Daoy (cell line): Measurements from ENCODE around the gene TNFRSF1B. TPM values are rescaled to one million over a fixed set of nuclear protein-coding genes. Genes with fewer than 3 reads are reported as not detected.

ENCODE experiments used
- DNase-seq: peaks from one replicate; pipeline ENCODE4 v3.0.0-alpha.2; 2015; ENCODE audit warnings: low read depth
- total RNA-seq: library from RNA; depleted of rRNA; stranded (reverse); fragments of >200 nt; shearing (Covaris generic); gene quantifications from 2 replicates; pipeline ENCODE4 v1.2.3, GENCODE V29; 2014

Gene TNFRSF1B
- total RNA-seq, 1 experiment from 2014 or later, result 3.7 TPM

DNA sequence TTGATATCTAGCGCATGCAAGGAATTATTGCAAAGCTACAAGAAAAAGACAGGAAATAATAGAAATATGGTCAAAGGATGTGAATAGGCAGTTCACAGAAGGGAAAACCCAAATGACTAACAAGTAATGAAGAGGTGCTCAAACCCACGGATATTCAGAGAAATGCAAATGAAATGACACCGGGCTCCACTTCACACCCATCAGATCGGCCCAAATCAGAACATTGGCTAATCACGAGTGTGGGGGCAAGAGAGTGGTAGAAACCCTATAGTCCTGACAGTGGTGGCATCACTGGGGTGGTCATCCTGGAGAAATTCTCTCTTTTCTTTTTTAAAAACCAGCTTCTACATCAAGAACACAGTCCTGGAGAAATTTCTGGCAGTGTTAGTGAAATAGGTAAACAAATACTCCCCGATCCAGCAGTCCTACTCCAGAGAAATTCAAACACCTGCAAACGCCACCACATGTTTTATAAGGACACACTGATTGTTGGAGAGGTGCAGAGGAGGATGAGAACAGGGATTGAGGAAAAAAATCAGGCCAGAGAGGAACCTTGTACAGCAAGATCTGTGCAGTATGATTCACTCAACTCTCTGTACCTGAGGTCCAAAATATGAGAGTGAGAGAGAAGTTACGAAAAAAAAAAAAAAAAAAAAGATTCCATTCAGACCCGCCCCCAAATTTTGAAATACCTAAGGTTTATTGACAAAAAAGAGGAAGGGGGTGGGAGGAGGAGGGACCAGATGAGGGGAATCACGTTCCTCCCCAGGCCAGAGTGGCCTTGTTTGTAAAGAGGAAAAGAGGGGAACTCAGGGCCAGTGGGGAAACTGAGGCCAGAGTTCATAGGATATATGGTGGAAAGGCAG is 9.2 kb upstream of the TNFRSF1B start:
- no peak for DNase-seq

DNA sequence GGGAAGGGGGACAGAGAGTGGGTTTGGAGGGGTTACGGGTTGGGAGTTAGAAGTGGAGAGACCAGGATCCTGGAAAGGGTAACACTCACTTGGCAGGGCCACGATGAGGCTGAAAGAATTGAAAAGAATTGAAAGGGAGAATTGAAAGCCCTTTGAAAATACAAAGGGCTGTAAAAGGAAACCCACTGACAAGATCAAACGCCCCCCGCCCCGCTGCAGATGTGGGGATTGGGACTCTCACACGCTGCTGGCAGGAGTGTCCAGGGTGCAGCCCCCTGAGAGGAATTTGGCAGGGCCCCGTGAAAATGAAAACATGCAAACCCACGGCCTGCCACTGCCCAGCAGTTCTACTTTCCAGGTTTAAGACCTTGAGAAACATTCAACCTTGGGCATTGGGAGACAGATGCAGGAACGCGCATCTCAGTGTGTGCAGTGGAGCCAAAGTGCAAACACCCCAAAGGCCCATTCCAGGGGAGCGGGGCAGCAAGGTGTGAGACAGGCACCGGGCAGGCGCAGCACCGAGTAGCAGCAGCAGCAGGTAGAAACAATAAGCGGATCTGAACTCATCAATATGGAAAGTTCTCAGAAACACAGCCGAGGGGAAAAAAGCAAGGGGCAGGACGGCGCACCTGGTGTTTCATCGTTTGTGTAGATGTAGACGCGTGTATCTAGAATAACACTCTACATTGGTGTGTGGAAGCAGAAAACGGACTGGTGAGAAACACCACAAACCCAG is 8.3 kb upstream of the TNFRSF1B start:
- DNase-seq, result no peak

DNA sequence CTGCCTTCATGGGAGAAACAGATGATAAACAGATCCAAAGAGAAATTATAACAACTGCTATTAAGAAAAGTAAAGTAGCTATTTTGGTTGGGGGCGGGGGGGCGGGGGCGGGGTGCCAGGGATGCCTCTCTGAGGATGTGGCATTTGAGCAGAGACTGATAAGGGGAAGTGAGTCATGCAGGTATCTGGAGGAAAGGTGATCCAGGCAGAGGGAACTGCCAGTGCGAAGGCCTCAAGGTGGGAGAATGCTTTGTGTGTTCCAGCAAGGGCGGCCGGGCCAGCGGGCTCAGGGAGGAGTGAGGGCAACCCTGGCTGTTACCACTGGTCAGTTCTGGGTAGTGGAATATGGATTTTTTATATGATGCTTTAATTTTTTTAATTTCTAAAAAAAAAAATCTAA is 7.0 kb upstream of the TNFRSF1B start:
- DNase-seq, result no peak

DNA sequence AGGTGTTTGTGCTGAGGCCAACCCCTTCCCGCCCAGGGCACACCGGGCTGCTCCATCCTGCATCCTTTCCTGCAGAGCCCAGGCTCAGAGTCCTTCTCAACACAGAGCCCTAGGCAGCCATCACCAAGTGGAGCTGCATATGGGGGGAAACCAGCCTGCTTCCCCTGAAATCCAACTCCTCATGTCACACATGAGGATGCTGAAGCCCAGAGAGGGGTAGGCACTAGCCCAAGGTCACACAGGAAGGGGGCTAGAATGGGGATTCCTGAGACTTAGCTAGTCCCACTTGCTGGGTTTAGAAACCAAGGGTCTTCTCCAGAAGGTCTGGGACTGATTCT is 5.5 kb upstream of the TNFRSF1B start:
- no peak for DNase-seq

- peak; percentile 97 for DNase-seq
Measured at GRCh38 chr1:12161662-12162458, 4.9 kb upstream of the TNFRSF1B start.

DNA sequence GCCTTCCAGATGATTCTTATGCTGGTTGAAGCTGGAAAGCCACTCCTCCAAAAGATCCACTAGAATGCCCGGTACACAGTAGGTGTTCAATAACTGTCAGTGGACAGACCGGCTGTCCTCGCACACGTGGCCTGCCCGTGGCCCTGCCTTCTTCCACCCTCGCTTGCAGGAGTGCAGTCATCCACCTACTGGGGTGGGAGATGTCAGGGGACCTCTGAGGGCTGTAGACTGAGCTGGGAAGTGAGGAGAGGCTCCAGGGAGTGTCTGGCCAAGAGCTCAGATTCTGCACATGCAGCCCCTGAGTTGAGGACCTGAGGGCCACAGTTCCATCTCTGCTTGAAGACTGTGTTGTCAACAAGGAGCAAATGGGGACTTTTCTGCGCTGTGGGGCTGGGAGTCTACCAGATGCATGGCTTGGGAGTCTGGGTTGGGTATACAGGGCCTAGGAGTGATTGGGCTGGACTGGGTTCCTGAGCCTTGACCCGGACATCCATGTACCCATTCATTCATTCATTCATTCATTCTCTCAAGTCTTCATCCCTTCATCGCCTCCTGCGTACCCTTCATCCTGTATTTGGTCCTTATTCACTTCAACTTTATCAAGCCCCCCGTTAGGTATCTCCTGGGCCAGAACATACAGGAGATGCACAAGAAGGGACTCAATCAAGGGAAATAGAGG is 4.2 kb upstream of the TNFRSF1B start:
- no peak for DNase-seq

DNA sequence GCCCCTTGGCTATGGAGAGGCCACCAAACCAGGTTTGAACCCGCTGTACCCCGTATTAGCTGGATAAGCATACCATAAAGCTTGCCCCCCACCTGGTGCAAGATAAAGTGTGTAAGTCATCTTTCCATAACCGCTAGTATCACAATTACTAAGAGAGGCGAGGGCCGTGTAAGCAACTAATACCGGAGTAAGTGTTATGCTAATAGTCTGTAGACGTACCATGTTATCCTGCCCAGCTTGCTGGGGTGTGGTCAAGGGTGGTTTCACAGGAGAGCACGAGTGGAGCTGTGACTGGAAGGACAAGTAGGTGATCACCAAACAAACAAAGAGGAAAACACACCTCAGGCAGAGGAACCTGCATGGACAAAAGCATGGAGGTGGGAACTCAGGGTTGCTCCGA is 3.6 kb upstream of the TNFRSF1B start:
- DNase-seq, result no peak

DNA sequence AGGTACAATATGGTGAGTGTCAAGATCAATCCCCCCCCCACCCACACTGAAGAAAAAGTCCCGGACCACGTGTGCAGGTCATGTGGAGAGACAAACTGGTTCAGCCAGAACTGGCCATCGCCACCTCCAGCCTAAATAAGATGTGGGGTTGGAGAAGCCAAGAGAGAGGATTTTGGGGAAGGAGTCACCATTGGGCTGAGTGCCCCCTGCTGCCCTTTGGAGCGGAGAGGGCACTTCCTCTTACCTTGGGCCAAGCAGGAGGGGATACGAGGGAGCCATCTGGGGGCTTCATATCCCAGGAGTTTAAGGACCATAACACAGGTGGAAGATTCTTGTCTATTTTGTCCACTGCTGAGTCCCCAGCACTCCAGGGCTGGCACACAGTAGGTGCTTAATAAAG is 2.6 kb upstream of the TNFRSF1B start:
- no peak for DNase-seq

- no peak for DNase-seq
Measured at GRCh38 chr1:12165342-12165741, 1.4 kb upstream of the TNFRSF1B start.

- no peak for DNase-seq
Measured at GRCh38 chr1:12167493-12168429, 970 bp downstream of the TNFRSF1B start.

DNA sequence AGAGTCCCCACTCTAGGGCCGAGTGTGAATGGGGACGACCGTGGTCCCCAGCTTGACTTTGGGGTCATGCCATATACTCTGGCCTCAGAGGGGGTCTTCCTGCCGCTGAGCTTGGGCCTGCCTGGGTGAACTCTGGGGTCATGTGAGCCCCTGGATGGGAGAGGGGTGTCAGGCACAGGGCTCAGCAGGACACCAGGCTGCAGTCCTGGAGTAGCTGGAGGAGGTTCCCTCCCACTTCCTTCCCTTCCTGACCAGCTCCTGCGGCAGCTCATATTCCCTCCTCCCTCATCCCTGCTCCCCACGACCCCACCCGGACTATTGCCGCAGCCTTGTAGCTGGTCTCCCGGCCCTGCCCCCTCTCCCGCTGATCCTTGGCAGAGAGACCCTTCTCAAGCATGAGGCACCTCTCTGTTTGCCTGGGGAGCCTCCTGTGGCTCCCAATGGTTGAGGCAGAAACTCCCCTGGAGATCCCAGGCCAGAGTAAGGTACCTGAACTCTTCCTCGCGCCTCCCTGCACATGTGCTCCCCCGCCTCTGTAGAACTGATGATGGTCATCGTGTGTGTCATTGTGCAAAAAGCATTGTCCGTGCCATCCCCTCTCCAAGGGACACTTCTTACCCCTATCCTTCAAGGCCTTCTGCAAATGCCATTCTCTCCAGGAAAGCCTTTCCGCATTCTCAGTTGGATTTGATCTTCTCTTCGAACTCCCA is 1.8 kb downstream of the TNFRSF1B start:
- DNase-seq, result no peak

DNA sequence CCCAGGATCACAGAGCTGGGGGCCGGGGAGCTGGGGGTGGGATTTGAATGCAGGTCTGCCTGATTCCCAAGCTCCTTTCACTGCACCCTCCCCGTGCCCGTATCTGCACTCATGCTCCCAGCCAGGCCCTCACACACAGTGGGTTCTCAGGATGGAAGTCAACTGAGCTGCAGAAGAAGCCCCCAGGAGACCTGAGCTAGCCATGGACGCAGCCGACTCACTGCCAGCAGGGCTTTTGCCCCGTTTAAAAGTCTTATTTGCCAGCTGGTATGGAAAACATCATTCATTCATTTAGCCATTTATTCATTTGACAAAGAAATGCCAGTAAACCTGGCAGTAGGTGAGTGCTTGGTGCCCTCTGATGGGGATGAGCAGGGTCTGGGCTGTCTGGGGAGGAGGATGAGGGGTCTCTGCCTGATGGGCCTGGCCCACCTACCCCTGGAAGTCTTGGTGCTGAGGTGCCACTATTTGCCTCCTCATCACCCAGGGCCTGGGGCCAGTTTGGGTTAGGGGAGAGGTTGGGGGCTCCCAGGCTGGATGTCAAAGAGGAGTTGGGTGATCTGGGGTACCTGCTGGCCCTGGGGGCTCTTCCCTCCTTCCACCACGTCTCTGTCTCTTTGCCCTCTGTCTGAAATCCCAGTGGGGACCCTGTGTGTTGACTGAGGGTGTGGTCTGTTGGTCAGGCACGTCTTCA is 2.8 kb downstream of the TNFRSF1B start:
- DNase-seq, result no peak

DNA sequence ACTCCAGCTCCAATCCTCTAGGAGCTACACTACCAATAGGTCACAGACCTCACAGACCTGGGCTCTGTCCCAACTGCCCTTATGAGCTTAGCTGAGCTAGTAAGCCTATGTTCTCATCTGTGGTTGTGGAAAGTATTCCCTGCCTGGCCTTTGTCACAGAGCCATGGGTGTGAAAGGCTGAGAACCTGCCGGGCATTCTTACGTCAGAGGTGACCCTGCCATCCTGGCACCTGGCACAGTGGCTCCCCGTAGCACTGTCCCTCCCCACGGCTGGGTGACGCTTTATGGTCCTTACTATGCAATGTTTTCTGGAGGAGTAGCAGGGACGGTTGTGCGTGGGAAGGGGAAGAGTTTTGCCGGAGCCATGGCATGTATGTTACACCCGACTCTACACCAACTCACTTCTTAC is 3.5 kb downstream of the TNFRSF1B start:
- no peak for DNase-seq

DNA sequence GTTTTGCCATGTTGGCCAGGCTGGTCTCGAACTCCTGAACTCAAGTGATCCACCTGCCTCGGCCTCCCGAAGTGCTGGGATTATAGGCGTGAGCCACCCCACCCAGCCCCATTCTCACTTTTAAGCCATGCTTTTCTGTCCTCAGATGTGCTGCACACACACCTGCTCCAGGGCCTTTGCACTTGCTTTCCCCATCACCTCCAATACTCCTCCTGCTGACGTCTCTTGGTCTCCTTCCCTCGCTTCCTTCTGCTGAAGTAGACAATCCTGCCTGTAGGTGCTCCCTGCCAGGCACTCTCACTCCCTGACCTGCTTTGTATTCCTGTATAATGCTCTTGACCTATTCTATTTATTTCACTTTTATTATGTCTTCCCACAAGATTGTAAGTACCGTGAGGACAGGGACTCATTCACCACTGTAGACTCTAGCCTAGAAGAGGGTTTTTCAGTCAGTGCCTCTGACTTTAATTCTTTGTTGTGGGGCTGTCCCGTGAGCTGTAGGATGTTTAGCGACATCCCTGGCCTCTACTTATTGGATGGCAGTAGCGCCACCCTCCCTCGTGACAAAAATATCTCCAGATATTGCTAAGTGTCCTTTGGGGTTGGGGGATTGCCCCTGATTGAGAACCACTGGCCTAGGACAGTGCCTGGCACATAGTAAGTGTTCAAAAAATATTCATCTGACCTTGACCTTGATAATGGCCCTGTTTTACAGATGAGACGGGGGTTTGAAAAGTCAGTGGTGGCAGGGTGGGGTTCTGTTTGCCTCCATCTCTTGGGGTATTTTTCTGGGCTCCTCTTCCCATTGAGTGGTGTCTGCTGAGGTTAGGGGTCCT is 4.6 kb downstream of the TNFRSF1B start:
- no peak for DNase-seq

DNA sequence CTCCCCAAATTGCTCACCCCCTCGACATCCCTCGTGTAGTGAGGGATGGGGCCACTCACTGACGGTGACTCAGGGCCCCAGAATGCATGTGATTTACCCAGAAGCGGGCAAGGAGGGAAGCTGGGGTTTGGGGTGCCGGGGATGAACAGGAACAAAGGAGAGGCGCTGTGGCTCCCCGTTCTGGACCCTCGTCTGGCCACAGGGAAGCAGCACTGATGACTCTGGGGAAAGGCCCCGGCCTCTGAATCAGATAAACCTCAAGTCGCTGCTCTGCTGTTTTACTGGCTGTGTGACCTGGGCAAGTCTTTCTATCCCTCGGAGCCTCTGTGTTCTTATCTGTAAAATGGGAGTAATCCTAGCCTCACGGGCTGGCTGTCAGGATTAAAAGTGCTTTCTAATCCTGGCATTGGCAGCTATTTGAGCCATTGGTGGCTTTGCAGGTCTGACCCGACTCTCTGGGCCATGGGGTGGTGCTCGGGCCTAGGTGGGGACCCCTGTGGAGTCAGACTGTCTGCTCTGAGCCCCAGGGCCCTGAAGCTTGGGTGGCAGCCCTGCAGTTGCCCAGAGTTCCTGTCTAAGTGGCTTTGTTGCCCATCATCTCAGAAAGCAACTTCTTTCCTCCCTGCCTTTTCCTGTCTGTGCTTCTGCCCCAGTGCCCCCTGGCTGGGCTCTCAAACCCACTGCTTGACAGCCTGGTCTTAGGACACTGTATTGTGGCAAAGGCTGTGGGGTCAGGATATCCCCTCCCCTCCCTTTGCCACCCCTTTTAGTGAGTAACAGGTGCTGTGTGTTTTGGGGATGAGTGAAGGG is 5.5 kb downstream of the TNFRSF1B start:
- no peak for DNase-seq

DNA sequence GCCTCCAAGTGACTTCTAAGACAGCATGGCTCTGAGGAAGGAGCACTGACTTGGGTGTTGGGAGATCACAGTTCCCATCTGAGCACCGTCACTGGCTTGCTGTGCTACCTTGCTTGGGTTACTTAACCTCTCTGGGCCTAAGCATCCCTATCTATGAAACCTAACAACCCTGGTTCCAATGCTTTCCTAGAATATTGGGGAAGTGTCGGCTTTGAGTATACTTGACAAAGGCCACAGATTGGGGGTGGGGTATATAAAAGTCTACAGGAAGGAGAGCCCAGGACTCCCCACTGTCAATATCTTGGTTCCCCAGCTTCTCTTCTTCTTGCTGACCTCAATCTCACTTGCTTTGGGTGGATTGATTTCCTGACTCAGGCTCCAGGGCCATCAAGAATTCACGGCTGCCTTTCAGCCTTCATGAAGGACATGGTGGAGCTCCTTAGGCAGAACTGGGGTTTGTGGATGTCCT is 6.3 kb downstream of the TNFRSF1B start:
- no peak for DNase-seq

DNA sequence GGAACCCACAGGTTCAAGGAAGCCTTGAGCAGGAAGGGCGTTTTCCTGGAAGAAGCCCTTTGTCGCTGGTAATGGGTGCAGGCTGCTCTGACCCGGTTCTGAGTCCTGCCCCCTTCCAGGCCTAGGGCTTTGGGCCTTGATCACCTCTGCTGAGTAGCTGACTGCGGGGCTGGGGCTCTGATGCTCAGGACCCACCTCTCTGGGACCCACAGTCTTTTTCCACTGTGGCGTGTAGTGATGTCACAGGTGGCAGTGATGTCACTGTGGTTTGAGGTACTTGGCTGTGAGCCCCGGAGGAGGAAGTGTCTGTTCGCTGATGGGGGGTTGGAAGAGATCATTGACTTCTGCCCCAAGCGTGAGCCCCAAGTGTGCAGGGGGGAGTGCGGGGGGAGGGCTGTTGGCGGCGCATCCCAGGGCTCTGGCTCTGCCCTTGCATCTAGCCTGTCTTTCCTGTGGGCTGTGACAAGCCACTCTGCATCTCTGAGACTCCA is 6.9 kb downstream of the TNFRSF1B start:
- no peak for DNase-seq
